Lower lobe of right lung (tissue), 2 donors: ENCODE data around the gene PXYLP1. TPM values are rescaled to one million over a fixed set of nuclear protein-coding genes. Genes with fewer than 3 reads are reported as not detected.
A peak's percentile ranks its signal among the peaks of the same experiment; 100 is the strongest.

Experiments
- ATAC-seq, 2 donors: fragments of 200-7000 bp; cut with Tn5 transposase; one replicate each; pipeline ENCODE4 v1.9.1; 2020 to 2022; ENCODE audit warnings: mild to moderate bottlenecking in 2 of 2, moderate library complexity in 2 of 2
- DNase-seq: peaks from one replicate; pipeline ENCODE4 v3.0.0-alpha.2; 2020
- H3K27ac ChIP-seq: fragments of 200-600 bp; one replicate; pipeline ENCODE4 v1.8.0; 2022
- H3K27me3 ChIP-seq: fragments of 200-600 bp; one replicate; pipeline ENCODE4 v1.8.0; 2022; ENCODE audit warnings: low read depth
- H3K36me3 ChIP-seq: fragments of 200-600 bp; one replicate; pipeline ENCODE4 v1.8.0; 2022; ENCODE audit warnings: mild to moderate bottlenecking
- H3K4me1 ChIP-seq: fragments of 200-600 bp; one replicate; pipeline ENCODE4 v1.8.0; 2022
- H3K4me3 ChIP-seq: fragments of 200-600 bp; one replicate; pipeline ENCODE4 v1.8.0; 2022; ENCODE audit warnings: mild to moderate bottlenecking
- H3K9me3 ChIP-seq: fragments of 200-600 bp; one replicate; pipeline ENCODE4 v1.8.0; 2022
- CTCF ChIP-seq: fragments of 200-600 bp; IDR thresholded peaks from one replicate; pipeline ENCODE4 v1.8.0; 2022; ENCODE audit warnings: antibody characterized with exemption, mild to moderate bottlenecking
- intact Hi-C: fragments of 100-400 bp; cut with DNase I; formaldehyde crosslinking; loops from one replicate; pipeline ENCODE4 v1.11.0; 2022
- total RNA-seq: library from RNA; stranded (reverse); fragmentation: NEBNext Ultra II Directional; extraction: Animal tissue kit (Norgen Biotek cat#: 25700); gene quantifications from one replicate; pipeline ENCODE4 v1.2.1, GENCODE V29; 2021
- donor health status: DM: no; HTN: yes; CAD: no; lungs with severe emphysema.

PXYLP1 gene
- total RNA-seq, 1 donor from 2014 or later, result 8.9 TPM

DNA sequence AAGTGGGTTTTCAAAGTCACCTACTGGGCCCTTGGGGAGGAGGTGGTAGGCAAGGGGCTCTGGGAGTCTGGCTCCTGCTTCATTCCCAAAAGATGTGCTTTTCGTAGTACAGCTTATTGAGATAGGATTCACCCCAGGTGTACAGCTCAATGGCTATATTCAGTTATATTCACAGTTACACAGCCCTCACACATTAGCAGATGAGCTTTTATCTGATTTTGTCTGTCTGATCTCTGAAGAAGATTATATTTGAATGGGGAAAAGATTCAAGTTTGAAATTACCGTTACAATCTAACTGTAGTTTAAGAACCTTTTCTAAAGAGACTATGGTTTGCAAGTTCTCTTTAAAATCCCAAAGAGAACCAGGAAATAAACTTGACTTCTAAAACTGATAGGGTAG, 27.3 kb downstream of the PXYLP1 start:
- Histone ChIP-seq H3K36me3 (peaks cover 7% of the 10 kb centered on the region), H3K4me1 (no peaks in the 10 kb centered on the region), H3K9me3 (no peaks in the 10 kb centered on the region), H3K27me3 (no peaks in the 10 kb centered on the region), H3K4me3 (no peak overlapping the region), H3K27ac (no peak overlapping the region)
- TF ChIP-seq CTCF, result no peak
- no peak for DNase-seq
- intact Hi-C loops, result no loop called here
- no peak for ATAC-seq

DNA sequence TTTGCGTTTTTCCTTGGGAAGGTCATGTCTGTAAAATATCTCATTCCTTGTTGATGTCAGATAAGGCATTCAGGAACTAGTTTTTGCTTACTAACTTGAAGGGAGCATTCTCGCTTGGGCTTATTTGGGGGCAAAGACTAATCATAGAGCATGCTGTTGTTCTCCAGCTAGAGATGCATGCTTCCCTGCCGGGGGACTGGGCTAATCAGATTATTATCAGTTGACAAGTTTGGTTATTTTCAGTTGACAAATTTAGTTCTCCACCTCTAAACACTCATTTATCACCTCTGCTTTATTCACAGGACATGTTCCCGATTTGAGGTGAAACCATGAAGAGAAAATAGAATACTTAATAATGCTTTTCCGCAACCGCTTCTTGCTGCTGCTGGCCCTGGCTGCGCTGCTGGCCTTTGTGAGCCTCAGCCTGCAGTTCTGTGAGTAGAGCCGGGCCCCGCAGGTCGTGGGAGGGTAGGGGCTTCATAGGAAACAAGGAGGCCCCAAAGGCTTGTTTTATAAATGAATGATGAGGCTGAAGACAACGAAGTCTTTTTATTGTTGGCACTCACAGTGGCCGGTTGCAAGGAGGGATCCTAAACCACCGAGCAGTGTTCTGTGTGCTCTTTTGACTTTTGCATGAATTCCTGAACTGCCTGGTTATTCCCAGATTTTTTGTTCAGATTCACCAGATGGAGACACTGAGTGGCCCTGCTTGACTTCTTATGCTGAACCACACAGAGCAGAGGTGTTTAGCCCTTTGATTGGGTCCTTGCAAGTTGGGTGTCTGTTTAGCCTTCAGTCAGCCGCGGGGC, 28.4 kb downstream of the PXYLP1 start:
- no peak for TF ChIP-seq CTCF
- Histone ChIP-seq H3K36me3 (peaks cover 7% of the 10 kb centered on the region), H3K9me3 (no peaks in the 10 kb centered on the region), H3K4me3 (no peak overlapping the region), H3K27ac (no peak overlapping the region), H3K27me3 (no peaks in the 10 kb centered on the region), H3K4me1 (no peaks in the 10 kb centered on the region)
- DNase-seq, result no peak
- no peak for ATAC-seq
- intact Hi-C loops, result no loop called here

DNA sequence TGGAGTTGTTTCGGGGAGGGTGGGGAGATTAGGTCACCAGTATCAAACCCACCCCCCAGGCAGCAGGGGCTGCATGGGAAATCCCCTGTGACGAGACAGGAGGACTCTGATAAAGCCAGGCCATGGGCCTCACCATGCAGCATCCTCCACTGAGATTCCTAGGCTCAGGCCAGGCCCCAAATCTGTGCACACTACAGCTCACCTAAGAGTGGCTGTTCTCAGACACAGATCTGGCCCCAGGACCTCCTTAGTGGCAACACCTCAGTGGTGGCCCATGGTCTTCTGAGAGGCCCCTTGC, 29.0 kb downstream of the PXYLP1 start:
- H3K9me3 ChIP-seq, result no peaks in the 10 kb centered on the region

GRCh38 chr3:141261472-141262307, 30.1 kb downstream of the PXYLP1 start:
- H3K27ac ChIP-seq, result no peak overlapping the region
- ATAC-seq (no peak), DNase-seq (no peak)
- H3K4me3 ChIP-seq, result no peak overlapping the region
- peaks cover 7% of the 10 kb centered on the region for H3K36me3 ChIP-seq
- no peaks in the 10 kb centered on the region for H3K4me1 ChIP-seq
- H3K9me3 ChIP-seq, result no peaks in the 10 kb centered on the region
- no peaks in the 10 kb centered on the region for H3K27me3 ChIP-seq
- TF ChIP-seq CTCF, result no peak
- intact Hi-C loops, result no loop called here

More for the DNA sequence above, 29.0 kb downstream of the PXYLP1 start:
- TF ChIP-seq CTCF, result no peak
- intact Hi-C loops, result no loop called here
- ATAC-seq (peak in 1 of 2 donors; percentile 9), DNase-seq (no peak)
- H3K36me3 ChIP-seq, result peaks cover 7% of the 10 kb centered on the region
- H3K27me3 ChIP-seq, result no peaks in the 10 kb centered on the region
- H3K27ac ChIP-seq, result no peak overlapping the region
- H3K4me1 ChIP-seq, result no peaks in the 10 kb centered on the region
- no peak overlapping the region for H3K4me3 ChIP-seq

DNA sequence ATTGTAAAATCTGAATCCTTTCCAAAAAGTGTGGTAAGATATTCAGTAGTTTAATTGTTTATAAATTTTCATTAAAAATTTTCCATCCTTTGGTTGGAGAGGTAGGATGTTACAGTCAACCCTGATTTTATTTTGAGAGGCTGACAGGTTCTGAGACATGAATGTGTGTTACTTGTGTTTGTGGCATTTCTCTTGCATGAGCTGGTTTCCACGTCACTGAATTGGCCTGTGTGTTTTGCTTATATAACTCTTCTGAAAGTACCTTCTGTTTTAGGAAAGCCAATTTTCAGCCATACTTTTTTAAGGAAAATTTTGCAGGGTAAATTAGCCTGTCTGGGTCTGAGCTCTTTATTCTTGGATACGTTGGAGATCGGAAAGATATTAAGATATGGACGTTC, 30.7 kb downstream of the PXYLP1 start:
- intact Hi-C loops, result no loop called here
- no peak for ATAC-seq
- Histone ChIP-seq H3K4me3 (no peak overlapping the region), H3K36me3 (peaks cover 7% of the 10 kb centered on the region), H3K4me1 (no peaks in the 10 kb centered on the region), H3K27ac (no peak overlapping the region), H3K9me3 (no peaks in the 10 kb centered on the region), H3K27me3 (no peaks in the 10 kb centered on the region)
- no peak for TF ChIP-seq CTCF
- DNase-seq, result no peak
